A673 (cell line): ENCODE results near the gene AGAP5.

Source experiments
- EZH2 ChIP-seq: fragments of 200-600 bp; sonication (generic); IDR thresholded peaks from 2 replicates; pipeline ENCODE4 v1.6.1; 2017; ENCODE audit warnings: borderline replicate concordance, low read depth, mild to moderate bottlenecking, mixed read lengths, antibody characterized with exemption, low read length; ENCODE audit not compliant: poor library complexity, severe bottlenecking
- TF ChIP-seq, protein P1 (sequence below): fragments of 300-800, 200-600 bp; sonication (generic); conservative IDR thresholded peaks from 2 replicates; pipeline ENCODE4 v1.5.1; 2017; ENCODE audit warnings: low read depth, mild to moderate bottlenecking, antibody characterized with exemption, low read length, moderate library complexity, mixed read lengths

DNA sequence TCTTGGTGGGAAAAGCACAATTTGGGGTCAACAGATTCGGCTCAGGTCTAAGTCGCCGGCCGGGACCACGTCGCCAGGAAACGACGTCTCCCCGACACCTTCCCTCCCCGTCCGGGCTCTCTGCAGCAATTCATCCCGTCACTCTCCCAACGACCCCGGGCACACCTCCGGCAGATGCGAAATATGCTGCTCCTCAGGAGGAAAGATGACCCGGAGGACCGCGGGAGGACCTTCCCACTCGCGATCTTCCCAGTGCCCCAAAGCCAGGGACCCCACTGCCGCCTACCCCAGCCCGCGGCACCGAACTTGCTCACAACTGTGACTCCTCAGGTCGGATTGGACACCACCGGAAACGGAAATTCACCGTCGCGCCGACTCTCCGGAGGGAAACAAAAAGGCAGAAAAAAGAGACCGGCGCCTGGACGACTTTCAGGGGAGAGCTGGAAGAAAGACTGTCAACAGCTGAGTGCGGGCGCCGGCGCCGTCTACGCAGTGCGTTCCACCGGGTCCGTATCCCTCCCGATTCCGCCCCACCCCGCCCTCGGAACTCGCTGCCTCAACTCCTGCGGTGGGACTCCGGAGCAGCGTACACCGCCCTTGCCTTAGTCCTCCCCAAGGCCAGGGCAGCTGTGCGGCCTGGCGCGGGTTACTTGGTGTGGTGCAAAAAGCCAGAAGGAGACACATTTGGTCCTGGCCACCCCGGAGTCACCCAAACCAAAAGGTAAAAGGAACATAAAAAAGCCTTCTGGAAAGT is 32.4 kb upstream of the AGAP5 start:
- TF ChIP-seq, protein P1, sequence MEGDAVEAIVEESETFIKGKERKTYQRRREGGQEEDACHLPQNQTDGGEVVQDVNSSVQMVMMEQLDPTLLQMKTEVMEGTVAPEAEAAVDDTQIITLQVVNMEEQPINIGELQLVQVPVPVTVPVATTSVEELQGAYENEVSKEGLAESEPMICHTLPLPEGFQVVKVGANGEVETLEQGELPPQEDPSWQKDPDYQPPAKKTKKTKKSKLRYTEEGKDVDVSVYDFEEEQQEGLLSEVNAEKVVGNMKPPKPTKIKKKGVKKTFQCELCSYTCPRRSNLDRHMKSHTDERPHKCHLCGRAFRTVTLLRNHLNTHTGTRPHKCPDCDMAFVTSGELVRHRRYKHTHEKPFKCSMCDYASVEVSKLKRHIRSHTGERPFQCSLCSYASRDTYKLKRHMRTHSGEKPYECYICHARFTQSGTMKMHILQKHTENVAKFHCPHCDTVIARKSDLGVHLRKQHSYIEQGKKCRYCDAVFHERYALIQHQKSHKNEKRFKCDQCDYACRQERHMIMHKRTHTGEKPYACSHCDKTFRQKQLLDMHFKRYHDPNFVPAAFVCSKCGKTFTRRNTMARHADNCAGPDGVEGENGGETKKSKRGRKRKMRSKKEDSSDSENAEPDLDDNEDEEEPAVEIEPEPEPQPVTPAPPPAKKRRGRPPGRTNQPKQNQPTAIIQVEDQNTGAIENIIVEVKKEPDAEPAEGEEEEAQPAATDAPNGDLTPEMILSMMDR: no peak
- no peak for TF ChIP-seq EZH2
